ENCODE measurements around the gene SSH3.

GRCh38 chr11:67280341-67280787 lies 23.0 kb upstream of the SSH3 start:
- TF ChIP-seq EZH2 (IDR thresholded peaks at IDR 0.05; ENCODE audit: insufficient read depth, low read length) (no peak), CTCF (IDR thresholded peaks at IDR 0.05; ENCODE audit: insufficient read depth, low read depth, low read length) (no peak)
